AG08395 (cell line): Measurements from ENCODE around the gene FANK1.
A peak's percentile ranks its signal among the peaks of the same experiment; 100 is the strongest.

Experiments
- DNase-seq: peaks from one replicate; pipeline ENCODE4 v3.0.0; 2012; ENCODE audit warnings: mixed read lengths, low spot score

FANK1 gene, protein sequence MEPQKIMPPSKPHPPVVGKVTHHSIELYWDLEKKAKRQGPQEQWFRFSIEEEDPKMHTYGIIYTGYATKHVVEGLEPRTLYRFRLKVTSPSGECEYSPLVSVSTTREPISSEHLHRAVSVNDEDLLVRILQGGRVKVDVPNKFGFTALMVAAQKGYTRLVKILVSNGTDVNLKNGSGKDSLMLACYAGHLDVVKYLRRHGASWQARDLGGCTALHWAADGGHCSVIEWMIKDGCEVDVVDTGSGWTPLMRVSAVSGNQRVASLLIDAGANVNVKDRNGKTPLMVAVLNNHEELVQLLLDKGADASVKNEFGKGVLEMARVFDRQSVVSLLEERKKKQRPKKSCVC

DNA sequence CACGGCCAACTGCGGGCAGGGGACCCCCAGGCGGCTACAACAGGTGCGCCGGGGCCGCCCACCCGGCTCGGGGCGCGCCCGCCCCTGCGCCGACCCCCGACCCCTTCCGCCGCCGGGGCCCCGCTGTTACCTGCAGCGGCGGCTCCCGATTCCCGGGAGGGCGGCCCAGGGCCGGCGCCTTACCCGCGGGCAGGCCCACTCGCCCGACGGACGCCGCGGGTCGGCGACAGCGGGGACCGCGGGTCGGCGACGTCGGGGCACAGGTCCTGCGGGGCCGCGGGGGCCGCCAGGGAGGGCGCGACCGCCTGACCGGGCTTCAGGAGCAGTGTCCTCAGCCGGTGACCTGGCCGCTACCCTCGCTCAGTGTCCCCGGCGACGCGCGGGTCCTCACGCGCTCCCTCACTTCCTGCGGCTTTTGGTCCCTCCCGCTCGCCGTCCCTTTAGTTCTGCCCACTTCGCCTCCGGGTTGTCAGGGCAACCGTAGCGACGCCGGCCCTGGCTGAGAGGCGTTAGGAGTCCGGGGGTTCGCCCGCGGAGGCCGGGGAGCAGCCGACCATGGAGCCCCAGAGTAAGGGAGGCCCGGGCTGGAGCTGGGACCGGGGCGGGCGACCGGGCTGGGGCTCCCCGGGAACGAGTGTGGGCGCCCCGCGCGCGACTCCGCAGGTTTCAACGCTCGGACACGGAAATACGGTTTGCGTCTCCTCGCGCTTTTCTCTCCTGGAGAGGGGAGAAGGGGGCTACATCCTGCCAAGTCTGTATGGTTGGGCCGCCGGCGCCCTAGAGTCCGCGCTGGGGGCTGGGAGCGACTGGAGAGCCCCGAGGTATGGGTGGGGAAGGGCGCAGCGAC is at the start of gene FANK1:
Gene FANK1 (plus strand): TSS at position 477 of the 847 bp plus-strand sequence. CDS start 79 bp downstream, at position 556.
- DNase-seq: peak; percentile 73

DNA sequence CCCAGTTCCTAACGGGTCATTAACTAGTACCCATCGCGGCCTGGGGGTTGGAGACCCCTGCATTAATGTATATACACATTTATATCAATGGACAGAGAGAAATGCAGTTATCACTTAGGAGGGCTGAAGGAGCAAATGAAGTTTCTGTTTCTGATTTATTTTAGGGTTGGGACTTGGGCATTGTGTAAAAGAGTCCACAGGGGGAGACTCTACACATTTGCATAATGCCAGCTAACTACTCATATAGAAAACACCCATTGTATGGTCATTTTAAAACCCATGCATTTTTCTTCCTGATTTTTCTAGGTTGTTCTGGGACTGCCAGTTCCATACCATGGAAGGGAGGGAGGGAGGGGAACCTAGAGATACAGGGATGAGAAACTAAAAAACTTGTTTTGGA is 49.5 kb upstream of the FANK1 start:
- DNase-seq: no peak

DNA sequence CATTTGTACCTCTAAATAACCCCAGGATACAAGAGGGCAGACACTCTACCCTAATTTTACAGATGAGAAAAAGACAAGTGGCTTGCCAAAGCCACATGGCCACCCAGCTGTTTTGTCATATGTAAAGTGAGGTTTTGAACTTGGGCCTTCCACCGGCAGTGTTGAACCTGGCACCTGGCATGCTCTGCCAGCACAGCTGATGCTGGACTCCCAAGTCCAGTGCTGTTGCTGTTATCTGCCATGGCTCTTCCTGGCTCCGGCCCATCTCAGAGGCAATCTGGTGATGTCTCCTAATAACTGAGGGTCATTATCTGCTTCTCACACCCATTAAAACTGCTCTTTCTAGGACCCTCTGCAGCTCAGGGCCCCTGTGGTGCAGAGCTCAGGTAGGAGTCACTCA is 48.0 kb upstream of the FANK1 start:
- DNase-seq: no peak

DNA sequence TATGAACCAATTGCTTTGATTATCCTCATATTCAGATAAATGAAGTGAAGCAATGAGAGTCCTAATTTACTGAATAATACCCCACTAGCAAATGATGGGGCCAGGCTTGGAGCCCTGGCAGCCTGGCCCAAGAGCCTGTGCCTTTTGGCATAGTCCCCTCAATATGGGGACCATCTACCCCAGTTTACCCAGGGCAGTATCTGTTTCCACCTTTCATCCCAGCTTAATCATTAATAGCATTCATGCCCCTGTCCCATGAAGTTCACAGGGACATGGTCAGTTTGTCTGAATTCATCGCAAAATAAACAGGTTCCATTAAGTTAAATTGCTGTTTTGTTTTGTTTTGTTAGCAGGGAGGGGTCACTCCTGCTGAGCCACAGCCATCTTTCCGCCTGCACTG is 47.5 kb upstream of the FANK1 start:
- DNase-seq: no peak

DNA sequence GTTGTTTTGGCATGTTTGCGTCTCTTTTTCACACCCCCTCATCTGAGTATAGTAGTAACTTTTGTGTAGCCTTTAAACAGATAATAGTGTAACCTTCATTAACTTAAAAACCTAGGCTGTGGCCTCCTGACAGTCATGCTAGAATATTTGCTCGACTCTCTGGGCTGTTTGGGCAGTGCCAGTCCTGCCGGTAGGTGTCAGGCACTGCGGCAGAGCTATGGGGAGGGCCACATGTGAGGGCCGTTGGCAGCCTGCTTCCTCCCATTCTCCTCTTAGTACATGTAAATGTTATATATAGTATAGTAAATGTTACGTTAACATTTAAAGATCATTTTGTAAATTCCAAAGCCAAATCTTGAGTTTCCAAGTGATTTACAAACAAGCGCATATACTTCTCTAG is 46.9 kb upstream of the FANK1 start:
- no peak for DNase-seq

DNA sequence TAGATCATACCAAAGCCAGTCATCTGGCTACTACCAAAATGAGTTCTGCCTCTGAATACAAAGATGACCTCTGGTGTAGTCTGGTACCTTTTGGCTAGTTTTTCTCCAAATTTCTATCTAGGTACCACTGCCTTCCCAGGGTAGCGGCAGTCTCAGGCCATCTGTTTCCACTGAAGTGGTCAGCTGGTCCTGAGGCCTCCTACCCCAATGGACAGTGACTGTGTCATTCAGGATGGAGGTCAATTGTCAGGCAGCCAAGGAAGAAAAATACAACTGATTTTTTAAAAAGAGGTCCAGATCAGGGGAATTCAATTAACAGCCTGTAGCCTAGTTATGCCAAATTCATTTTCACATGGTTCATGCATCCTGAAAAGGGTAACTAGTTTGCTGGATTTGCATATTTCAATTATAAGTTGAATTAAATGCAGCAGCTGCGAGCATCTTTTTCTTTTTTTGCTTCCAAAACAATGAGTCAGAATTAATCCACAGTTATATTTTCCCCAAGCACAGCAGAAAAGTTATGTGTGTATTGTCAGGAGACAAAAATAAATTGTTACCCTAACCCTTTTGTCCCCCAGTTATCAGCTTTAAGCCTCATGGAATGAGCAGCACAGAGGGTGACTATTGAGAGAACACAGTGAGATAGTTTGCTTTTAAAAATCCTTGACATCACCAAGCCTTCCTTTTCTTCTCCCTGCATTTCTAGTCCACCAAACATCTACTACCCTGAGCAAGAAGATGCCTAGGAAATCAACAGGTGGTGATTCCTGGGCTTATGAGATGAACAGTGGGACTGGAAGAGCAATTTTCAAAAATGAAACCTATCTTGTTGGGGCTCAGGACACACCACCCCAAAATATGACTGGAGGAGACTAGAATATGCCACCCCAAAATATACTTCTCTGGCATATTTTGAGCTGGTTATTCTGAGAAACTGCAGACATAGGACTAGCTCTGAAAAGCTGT is 45.3 kb upstream of the FANK1 start:
- DNase-seq: no peak

DNA sequence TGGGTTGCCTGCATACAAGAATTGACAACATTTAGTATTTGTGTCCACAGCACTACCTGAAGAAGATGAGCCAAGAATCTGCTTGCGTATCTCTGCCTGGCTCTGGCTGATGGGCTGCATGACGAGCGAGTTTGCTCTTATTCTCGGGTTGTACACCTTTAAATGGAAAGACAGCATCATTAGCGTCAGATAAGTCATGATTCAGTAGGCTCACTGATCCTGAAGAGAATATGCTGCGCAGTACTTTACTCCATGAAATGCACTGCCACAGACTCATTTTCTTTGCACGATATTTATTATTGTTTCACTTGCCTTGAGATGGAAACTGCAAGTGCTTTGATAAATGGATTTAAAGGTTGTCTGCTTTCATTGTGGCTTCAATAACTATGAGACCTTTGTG is 43.9 kb upstream of the FANK1 start:
- no peak for DNase-seq

DNA sequence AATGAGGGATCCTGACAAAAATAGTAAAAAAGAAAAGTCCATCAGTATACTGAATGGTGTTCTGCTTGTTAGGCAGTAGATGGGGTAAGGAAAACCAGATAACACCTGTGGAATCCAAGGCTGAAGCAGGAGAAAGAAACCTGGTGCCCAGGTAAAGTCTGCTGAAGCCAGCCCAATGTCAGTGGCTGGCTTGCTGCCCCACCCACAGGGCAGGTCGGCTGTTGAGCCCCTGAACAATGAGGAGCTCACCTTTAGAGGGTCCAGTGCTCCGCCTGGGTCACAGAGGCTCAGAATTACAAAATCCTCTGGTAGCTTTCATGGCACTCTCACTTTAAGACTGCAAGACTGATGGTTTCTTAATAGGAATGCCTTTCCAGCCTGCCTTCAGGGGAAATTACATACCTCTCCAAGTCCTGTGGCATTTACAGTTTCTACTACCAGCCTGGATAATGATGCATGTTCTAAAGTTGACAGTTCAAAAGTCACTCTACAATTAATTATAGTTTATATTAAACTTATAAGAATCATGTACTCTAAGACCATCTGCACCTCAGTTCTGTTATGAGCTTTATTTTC is 39.1 kb upstream of the FANK1 start:
- no peak for DNase-seq

DNA sequence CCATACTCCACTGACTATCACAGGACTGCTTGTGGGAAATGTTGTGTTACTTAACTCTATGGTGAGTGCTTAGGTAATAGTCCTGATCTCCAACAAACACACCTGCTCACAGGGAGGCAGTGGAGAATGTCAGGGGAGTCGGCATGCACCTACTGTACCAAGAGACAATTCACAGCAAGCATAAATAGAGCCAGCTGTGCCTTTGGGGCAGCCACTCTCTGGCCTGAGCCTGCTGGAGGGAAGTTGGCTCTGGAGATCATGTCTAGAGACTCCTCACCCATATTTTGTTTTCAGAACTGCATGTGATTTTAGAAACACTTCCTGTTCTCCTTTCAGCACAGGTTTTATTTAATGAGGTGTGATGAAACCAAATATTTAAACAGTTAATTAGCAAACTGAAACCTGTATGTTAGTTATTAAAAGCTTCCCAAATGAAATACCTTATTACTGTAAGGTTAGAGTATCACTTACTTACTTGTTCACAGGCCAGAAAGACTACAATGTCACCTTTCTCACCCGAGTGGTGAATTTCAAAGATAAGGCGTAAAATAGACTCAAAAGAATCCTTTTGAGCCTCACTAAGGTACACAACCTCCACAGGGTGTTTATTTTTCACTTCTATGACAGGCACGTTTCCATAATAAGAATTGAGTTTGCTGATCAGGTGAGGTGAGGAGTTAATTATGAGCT is 37.1 kb upstream of the FANK1 start:
- no peak for DNase-seq

DNA sequence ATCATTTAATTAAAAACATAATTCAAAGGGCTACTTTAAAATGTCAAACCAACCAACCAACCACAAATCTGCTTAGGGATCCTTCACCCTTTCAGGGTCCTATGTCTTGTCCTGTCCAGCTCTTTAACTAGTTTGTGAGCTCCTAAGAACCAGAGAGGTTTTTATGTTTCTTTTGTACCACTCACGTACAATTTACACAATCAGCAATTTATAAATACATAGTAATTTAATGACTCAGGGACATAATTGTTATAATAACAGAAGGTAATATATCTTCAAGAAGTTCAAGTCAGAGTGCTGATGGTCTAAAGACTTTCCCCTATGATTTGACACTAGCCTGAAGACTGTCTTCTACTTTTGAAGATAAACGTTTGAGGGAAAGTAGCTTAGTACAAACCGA is 31.2 kb upstream of the FANK1 start:
- DNase-seq: no peak

DNA sequence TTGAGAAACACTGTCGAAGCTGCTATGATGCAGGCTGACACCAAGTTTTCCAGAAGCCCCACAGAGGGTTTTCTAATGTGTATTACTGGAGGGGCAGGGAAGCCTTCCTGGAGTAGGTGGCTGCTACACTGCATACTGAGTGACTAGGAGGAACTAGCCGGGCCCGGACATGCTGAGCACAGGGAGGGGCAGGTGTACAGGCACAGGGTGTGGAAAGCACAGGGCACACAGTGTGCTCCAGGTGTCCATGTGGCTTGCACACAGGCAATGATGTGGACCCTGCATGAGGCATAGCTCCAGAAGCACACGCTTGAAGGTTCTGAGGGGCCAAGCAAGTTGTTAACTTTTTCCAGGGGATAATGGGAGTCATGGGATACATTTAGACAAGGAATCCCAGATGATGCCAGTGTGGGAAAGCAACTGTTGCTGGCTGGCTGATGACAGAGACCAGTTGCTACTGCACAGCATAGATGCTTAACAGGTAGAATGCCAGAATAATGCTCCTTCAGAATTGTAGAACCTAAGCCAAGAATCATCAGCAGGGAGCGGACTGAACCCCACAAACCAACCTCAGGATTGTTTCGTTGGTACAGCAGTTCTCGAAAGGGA is 29.8 kb upstream of the FANK1 start:
- DNase-seq: no peak

DNA sequence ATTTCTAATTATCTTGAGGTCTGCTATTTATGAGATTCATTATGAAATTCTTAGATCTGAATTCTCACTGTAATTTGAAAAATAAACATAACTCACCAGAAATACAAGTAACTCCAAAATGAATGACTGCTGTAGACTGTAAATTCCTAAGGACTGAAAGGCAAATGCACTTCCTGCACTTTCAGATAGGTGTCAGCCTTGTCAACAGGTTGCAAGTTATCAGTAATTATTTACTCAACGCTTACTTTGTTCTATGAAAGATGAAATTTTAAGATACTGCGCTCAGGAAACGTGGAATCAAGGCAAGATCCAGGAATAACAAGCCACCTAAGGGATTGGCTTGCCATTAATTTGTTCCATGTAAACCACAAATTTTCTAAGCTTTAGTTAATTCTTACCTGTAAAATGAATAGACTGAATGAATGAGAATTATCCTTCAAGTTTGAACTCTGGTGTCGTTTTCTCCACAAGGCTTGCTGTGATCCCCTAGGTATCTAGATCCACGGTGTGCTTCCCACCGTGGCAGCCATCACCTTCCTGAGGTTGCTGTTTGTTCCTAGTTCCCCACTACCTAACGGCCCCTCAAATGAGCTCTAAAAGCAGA is 27.9 kb upstream of the FANK1 start:
- DNase-seq: peak; percentile 51

DNA sequence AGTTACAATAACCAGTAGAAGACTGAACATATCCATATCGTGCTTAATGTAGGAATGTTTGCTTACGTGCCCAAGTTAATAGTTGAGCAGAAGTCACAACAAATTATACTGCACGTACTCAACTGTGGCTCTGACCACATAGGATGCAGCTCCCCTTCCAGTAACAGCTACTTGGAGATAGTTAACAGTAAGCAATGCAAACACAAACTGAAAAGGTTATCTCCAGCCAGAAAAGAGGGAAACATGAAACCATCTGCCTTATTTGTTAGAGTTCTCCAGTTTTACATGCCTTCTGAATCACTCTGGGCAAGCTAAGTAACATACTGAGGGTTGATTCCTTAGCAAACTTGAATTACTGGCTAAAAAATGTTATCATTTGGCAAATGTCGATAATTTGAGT is 25.0 kb upstream of the FANK1 start:
- no peak for DNase-seq

DNA sequence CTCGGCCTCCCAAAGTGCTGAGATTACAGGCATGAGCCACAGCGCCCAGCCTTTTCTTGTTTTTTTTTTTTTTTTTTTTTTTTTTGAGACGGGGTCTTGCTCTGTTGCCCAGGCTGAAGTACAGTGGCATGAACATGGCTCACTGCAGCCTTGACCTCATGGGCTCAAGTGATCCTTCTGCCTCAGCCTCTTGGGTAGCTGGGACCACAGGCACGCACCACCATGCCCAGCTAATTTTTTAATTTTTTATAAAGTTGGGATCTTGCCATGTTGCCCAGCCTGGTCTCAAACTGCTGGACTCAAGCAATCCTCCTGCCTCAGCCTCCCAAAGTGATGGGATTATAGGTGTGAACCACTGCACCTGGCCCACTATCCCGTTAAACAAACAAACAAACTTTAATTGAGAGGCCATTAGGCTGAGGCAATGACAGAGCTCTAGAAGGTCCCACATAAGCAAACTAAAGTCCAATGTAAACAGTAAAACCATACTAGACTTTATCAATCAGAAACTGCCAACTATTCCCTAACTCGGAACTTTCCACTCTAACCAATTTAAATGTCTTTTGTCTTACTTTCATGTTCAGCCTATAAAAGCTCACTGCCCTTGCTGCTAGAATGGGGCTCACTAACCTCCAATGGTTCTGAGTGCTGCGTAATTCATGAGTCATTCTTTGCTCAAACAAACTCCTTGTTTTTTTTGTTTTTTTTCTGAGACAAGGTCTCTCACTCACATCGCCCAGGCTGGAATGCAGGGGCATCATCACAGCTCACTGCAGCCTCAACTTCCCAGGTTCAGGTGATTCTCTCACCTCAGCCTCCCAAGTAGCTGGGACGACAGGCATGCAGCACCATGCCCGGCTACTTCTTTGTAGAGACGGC is 17.2 kb upstream of the FANK1 start:
- DNase-seq: peak; percentile 70

DNA sequence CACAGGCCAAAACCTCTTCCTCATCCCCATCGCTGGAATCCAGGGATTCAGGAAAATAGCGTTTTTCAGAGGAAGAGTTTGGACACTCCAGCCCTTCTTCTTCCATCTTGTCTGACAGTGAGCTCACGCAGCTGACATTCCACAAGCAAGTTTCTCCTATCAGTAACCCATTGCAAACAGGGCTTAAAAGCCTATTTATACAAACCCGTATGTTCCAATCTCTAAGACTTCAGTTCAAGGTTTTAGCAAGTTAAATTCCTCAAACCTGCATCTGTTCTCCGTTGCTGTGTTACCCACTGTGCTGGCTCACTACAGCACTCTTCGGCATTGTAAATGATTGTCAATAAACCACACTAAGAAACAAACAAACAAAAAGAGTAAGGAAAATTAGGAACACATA is 15.6 kb upstream of the FANK1 start:
- DNase-seq: no peak

DNA sequence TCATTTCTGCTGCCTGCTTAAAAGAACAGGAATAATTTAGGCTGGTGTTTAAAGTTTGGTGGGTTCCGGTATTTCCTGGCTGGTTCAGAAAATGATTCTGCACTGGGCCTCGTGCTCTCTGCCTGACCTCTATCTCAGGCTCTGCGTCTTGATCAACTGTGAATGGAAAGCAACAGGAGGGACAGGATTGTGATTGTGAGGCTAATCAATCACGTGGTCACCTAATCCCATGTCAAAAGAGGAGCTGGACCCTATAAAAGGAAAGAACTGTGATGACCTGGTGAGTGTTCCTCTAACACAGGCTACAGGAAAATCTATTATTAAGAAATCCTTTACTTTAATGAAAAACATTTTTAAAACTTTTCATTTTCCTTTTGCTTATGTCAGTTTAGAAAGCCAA is 15.2 kb upstream of the FANK1 start, which contains the start of gene DHX32:
Gene DHX32 (minus strand): TSS at position 101 of the 400 bp plus-strand sequence. CDS start 468 bp downstream, outside the sequence.
- DNase-seq: no peak

DNA sequence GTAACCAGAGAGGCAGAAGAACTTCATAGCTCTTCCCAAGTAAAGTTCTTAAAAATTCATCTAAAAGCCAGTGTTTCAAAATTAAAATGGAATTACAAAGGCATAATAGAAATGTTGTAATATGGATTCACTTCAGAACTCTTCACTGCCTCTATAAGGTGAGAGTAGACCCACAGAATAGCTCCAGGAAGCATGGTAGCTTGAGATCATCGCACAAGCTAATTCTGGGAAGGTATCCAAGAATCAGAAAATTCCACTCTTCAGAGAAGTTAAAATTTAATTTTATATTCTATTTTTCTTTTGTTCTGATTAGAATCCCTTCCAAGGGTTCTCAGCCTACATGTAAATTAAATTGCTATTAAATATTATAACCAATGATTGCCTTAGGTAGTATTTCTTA is 13.8 kb upstream of the FANK1 start:
- no peak for DNase-seq

DNA sequence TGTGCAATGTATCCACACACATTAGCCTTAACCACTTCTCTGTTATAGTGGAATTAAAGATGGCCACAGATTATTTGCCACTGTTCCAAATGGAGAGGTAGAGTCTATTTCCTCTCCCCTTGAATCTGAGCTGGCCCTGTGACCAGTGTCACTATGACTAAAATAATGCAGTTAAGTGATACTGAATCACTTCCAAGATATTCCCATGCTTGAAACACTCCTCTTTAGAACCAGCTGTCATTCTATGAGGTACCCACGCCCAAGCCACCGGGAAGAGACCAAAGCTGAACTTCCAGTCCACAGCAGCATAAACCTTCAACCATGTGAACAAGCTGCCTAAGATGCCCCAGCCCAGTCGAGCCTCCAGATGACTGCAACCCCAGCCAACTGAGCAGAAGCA is 13.2 kb upstream of the FANK1 start:
- DNase-seq: no peak

DNA sequence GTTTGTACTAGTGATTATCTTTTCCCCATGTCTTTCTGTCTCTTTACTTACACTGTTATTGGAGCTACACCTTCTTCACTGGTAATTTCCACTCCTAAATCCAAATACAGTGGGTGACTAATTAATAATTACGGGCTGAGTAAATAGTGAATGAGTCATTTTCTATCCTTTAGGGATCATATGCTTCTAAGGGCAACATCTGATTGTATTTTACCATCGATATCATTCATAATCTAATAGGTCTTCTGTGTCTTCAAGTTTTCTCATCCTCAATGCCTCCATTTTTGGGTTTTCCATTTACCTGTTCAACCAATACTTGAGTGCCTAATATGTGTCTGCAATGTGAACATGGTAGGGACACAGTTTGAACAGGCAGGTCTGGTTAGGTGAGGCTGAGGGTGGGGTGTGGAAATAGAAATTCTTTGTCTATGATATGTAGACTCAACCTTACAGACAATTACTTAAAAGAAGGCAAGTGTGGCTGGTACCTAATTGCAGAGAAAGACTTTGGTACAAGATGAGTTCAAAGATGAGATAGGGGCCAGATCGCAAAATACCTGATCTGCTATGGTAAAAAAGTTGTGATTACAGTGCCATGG is 9.4 kb upstream of the FANK1 start:
- no peak for DNase-seq
